GM18519 (cell line): Measurements from ENCODE around the gene CLDN14.

Experiments used
- ATAC-seq: cut with Tn5 transposase; IDR thresholded peaks from one replicate; pipeline ENCODE4 v1.9.1; 2021; ENCODE audit warnings: mild to moderate bottlenecking, moderate library complexity; ENCODE audit not compliant: unreplicated experiment, low FRiP score

The CLDN14 gene

GRCh38 chr21:36412916-36413315 is 67.0 kb downstream of the CLDN14 start:
- ATAC-seq, result no peak

- no peak for ATAC-seq
Observed at GRCh38 chr21:36411301-36411700, 68.6 kb downstream of the CLDN14 start.
